ENCODE measurements around the gene TSPAN8.

- TF ChIP-seq CTCF (IDR thresholded peaks at IDR 0.05) (no peak), POLR2A (IDR thresholded peaks at IDR 0.05) (no peak)
Measured at GRCh38 chr12:71162832-71163763, 5.3 kb upstream of the TSPAN8 start.
